ENCODE measurements around the gene TOMM20.
"Not testable (repeated sequence)": the region's sequence is repeated elsewhere in the genome, so short reads cannot be mapped to it uniquely, and the experiment has no call there.

The TOMM20 gene

DNA sequence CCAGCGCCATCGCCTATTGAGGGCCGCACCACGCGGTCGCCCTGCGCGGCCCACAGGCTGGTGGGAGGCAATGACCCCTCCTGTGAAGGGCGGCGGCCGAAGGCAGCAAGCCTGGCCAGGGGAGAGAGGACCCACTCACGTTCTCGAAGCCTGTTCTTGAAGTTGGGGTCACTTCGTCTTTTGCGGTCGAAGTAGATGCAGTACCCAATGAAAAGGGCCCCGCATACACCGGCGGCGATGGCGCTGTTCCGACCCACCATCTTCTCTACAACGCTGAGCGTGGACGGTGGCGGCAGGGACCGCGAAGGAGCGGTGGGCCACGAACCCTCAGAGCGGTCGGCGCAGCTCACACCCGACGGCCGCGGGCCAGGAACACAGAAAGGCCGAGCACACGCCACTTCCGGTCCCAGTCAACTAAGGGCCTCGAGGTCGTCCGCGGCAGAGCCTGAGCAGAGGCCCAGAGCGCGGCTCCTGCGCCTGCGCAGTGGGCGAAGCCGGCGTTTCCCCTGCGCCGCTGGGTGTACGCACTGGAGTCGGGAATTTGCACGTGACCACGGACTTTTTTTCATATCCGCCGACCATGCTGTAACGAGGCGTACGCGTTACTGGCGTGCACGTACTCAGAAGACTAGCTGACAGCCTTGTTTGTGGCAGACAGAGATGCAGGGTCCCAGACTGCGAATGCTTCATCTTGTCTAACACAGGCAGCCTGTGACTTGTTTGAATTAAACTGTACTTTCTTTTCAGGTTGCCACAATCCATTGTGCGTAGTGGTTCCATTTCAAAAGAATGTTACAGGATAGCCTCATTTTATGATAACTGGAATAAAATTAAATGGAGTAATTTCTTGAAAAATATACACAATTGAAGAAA, at the start of gene TOMM20:
Gene TOMM20 (minus strand): TSS at position 382 of the 873 bp plus-strand sequence. CDS start 122 bp downstream, at position 260.
- DNase-seq, result peak; percentile 98

DNA sequence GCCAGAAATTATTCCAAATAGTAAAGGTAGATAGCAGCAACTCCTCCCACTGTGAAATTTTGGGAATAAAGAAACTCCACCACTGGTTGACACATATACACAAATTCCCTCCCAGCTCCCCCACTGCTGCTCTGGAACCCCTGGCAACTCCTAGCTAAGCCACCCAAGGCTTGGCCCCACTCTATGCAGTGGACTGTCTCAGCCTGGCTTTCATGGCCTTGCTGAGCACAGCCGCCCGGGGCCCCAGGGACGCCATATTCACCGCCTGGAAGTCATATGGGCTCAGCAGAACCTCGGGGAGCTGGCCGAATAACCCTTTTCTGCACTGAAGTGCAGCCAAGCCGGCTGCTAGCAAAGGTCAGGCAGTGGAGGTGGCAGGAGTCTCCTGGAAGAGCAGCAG, 47.8 kb upstream of the TOMM20 start:
- no peak for DNase-seq

DNA sequence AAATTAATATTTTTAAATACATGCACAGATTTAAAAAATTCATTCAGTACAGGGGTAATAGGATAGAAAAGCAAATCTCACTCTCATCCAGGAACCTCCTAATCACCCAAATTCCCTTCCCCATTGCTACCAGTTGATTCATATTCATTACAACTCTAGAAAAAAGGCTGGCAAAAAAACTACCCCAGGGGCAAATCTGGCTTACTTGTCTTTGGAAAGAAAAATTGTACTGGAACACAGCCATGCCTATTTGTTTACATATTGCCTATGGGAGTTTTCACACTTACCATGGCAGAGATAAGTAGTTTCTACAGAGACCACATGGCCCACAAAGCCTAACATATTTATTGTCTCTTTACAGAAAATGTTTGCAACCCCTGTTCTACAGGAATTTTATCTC, 41.3 kb upstream of the TOMM20 start:
- DNase-seq, result no peak

DNA sequence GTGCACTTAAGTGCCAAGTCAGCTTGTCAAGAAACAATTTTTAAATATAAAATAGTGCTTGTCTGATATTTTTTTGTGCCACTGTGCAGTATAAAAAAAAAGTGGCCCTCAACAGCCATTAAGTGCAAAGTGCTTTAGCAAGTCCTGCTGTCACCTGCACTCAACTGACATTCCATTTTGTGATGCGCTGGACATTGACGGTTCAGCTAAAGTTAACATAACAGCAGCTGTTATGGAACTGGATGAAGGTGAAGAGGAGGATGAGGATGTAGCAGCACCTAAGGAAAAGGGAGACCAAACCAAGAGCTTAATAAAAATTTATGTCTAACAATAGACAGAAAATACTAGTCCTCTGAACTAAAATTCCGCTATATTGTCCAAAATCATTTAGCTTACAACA, 39.7 kb upstream of the TOMM20 start:
- DNase-seq, result no peak

DNA sequence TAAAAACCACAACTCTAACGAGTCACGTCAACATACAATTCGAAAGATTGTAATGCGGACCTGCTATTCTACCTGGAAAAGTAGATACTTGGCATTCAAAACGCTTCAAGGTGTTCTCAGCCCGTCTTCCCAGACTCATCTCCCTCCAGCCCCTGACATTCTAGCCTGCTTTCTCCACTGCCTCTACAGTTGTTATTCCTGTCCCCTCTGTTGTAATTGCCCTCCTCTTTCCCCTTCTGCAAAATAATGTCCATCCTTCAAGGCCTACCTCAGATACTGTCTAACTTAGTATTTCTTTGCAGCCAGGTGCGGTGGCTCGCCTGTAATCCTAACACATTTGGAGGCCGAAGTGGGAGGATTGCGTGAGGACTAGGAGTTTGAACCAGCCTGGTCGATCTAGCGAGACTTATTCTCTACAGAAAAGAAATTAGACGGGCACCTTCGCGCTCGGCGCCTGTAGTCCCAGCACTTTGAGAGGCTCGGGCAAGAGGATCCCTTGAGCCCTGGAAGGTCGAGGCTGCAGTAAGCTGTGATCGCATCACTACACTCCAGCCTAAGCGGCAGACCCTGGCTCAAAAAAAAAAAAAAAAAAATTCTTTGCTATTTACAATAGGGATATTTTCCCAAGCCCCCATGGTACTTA, 33.2 kb upstream of the TOMM20 start:
- no peak for DNase-seq

DNA sequence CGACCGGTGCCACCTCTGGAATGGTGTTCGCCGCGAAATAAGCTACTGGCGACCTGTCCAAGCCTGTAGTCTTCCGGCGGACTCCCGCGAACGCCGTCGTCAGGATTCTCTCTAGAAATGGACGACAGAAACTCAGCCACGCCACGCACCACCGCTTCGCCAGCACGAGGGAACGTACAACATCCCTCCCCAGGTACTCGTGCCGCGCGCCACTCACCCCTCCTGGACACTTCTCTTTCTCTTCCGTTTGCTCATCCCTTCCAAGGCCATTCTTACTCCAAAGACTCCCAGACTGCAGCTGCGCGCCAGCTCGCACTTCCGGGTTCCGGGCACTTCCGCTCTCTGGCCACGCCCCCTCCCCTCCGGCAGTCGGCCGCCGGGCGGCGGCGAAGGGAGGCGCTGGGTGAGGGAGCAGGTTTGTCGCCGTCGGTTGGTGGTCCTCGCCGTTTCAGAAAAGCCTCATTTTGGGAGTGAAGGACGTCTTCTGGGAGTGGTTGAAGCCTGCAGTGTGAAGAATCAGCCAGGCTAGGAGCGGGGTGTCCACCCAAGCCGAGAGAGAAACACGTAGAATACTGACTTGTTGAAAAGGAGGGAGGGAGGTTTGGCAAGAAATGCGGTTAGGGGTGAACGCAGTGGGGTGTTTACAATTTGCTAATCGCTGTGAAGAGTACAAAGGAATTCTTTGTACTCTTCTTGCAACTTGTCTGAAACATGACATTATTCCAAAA, 32.5 kb upstream of the TOMM20 start, which contains the start of gene RBM34:
Gene RBM34 (minus strand): TSS at position 294 of the 728 bp plus-strand sequence. CDS start 24 bp downstream, at position 270.
- peak; percentile 94 for DNase-seq

DNA sequence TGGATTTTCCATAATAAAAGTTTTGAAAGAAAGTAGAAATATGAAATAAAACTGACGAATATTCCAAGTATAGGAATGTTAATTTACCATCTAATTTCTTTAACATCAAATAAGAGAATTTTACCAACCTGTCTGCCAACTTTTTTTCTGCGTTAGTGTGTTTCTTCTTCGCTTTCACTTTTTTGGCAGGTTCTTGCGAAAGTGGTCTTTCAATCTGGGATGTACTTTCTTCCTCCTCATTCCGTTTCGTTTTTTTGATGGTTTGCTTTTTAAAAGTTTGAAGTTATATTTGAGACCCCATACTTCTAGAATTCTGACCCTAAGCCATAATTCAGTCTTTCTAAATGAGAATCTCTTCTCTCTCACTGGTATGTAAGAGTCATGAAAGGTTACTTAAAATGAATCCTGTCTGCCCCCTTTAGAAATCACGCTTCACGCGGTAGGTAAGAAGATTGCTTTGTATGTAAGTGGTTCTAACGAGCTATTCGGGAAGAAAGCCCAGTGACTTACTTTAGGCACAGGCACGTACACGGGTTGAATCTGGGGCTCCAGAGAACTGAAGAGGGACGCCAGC, 31.8 kb upstream of the TOMM20 start:
- no peak for DNase-seq

DNA sequence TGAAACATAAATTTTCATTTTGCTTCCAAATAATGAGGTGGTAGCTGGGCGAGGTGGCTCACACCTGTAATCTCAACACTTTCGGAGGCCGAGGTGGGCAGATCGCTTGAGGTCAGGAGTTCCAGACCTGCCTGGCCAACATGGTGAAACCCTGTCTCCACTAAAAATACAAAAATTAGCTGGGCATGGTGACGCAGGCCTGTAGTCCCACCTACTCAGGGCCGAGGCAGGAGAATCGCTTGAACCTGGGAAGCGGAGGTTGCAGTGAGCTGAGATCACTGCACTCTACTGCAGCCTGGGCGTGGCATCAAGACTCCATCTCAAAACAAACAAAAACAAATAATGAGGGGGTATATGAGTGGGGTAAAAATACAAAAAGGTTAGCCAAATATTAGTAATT, 31.3 kb upstream of the TOMM20 start:
- not testable (repeated sequence) for DNase-seq

DNA sequence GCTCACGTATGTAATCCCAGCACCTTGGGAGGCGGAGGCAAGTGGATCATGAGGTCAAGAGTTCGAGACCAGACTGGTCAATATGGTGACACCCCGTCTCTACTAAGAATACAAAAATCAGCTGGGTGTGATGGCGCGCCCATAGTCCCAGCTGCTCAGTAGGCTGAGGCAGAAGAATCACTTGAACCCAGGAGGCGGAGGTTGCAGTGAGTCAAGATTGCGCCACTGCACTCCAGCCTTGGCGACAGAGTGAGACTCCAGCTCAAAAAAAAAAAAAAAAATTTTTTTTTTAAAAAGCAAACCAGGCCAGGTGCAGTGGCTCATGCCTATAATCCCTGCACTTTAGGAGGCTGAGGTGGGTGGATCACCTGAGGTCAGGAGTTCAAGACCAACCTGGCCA, 30.6 kb upstream of the TOMM20 start:
- not testable (repeated sequence) for DNase-seq

DNA sequence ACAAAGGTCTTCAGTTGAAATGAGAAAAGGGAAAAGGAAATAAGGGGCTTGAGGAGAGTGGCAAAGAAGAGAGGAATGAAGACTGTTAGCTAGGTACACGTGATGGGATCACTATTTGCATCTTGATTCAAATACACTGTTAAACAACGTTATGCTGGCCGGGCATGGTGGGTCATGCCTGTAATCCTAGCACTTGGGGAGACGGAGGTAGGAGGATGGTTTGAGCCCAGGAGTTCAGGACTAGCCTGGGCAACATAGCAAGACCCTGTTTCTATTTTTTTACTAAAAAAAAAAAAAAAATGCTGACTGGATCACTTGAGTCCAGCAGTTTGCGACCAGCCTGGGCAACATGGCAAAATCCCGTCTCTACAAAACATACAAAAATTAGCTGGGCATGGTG, 30.0 kb upstream of the TOMM20 start:
- no peak for DNase-seq

DNA sequence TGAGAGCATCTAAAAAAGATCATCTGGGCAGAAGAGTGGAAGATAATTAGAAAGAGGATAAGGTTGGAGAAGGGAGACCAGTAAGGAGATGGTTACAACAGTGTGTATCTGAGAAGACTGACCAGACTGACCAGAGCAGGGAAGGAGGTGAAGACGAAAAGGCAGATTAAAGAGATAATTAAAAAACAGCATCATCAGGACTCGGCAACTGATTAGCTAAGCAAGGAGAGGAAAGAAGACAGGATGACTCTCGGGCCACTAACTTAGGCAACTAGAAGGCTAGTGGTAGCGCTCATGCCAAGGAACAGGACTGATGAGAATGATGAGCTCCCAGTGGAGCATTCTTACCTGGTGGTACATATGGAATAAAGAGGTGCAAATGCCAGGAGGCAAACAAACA, 28.5 kb upstream of the TOMM20 start:
- DNase-seq, result no peak

DNA sequence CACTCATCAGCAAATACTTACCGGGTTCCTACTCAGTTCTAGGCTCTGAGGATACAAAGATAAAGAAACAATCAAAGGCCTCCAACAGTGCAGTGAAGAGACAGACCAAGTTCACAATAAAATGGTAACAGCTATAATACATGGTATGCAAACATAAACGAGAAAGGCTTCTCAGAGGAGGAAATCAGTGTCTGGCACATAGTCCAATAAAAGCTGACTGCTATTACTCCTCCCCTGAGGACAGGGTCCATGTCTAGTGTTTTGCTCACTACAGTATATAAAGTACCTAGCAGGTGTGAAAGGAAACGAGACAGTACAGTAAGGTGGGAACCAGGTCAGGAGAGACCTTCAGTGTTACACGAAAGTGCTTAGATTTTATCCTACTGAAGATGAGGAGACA, 28.1 kb upstream of the TOMM20 start:
- DNase-seq, result no peak

DNA sequence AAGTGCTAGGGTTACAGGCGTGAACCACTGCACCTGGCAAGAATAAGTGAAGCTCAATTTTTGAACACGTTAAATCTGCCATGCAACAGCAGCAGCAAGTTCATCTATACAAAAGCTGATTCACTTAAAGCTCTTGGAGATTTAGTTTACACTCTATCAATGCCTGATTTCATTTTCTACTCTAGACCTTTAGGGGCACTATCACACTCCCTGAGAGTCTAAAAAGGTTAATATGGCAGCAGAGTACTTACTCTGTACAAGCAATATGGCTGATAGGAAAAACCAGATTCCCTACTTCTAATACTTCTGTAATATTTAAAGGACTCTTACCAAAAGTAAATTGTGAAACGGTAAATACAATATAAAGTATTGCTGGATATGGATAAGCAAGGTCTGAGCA, 27.6 kb upstream of the TOMM20 start:
- no peak for DNase-seq

DNA sequence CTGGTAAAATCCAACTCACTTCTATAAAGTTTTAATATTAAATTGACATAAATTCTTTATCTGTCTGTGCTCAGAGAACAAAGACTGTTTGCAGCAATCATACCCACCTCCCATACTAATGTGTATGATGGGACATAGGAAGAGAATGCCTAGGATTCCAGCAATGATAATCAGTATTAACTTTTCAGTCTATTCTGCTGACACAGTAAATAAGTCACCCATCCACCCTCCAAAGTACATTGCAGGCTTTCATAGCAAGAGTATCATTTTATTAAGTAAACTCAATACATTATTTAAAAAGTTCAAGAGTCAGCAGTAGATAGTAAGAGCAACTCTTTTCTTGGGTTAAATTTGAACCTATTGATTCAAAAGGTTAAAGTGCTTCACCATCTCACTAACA, 23.6 kb upstream of the TOMM20 start:
- DNase-seq, result no peak

DNA sequence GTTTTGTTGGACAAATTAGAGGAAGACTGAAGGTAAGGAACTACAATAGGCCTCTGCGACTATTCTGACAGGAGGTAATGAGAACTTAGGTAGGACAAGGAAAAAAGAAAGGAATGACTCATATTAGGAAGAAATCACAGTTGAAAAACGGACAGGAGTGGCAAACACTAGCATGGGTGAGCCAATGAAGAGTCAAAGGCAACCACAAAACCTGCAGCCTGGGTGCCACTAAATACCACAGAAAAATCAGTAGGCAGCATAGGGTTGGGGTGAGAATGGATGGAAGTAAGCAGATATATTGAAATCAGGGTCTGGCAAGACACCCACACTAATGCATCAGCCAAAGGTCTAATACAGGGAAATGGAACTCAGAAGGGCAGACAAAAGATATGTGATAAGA, 22.4 kb upstream of the TOMM20 start:
- peak; percentile 37 for DNase-seq

DNA sequence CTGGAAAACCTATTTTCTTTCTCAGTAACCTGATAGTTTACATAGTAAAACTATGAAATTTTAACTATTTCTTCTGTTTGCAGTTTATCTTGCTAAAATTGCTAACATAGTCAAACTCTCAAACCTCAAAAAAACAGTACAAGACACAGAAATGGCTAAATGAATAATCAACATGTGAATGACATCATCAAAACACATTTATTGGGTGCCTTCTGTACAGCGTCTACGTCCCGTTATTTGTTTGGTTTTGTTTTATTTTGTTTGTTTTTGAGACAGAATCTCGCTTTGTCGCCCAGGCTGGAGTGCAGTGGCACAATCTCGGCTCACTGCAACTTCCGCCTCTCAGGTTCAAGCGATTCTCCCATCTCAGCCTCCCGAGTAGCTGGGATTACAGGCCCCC, 21.2 kb upstream of the TOMM20 start:
- no peak for DNase-seq

DNA sequence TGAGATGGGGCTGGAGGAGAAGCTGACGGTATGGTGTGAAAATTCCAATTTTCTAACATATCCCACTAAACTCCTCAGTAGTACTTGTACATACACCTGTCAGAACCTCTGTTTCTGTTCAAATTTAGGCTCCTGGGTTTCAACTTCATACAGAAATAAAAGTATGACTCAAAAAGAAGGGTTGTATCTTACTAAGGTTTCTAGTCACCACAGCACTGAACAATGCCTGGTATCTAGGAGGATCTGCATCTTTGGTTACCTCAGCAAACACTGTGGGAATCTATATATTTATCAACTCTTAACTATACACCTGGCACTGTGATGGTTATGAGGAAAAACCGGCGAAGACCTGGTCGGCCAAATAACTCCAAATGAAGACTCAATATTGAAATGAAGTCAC, 18.6 kb upstream of the TOMM20 start:
- DNase-seq, result no peak

DNA sequence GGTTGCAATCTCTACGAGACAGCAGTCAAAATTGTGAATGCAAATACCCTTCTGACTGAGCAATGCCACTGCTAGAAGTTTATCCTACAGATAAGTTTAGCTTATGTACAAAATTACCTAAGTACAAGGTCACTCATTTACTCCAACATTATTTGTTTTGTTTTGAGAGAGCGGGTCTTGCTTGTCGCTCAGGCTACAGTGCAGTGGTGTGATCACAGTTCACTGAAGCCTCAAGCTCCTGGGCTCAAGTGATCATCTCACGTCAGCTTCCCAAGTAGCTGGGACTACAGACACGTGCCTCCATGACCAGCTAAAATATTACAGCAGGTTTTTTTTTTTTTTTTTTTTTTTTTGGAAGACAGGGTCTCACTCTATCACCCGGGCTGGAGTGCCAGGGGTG, 17.0 kb upstream of the TOMM20 start:
- no peak for DNase-seq

DNA sequence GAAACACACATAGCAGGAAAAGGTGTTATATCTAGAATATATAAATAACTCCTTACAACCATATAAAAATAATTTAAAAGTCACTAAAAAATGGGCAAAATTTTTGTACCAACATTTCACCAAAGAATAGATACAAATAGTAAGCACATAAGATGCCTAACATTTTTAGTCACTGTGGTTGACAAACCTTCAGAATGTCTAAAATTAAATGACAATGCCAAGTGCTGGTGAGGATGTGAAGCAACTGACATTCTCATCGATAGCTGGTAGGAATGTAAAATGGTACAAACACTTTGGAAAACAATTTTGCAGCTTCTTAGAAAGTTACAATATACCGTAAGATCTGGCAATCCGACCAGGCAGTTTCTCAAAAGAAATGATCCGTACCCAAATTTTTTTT, 14.4 kb upstream of the TOMM20 start:
- DNase-seq, result no peak

DNA sequence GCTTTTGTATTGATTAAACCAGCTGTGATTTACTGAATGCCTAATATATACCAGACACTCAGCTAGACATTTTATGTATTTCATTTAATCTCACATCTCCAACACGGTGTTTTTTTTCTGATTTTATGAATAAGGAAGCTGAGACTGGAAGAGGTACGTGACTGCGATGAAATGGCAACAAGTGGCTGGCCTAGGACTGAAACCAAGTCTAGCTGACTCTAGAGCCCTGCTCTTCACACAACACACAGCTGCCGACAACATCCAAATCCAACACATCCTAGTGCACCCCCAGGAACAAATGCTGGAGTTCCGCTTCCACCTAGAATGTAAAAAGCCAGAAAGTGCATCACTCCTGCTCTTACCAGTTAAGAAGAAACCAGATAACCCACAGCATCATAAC, 10.7 kb upstream of the TOMM20 start:
- DNase-seq, result no peak

DNA sequence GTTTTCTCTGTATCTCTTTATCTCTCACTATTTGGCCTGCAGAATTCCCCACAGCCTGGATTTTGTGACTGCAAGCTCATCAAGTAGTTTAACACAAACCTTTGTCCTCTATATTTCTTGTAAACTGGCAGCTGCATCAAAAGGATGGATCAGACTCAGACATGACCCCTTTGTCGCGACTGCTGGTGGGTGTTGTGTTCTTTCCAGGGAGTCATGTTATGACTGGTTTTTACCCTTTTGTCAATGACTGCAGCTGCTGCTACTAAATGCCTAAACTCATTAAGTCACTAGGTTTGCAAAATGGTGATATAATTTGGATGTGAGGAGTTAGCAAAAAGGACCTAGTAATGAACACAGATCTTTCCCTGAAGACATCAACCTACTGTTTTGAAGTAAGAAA, 10.2 kb upstream of the TOMM20 start:
- no peak for DNase-seq

DNA sequence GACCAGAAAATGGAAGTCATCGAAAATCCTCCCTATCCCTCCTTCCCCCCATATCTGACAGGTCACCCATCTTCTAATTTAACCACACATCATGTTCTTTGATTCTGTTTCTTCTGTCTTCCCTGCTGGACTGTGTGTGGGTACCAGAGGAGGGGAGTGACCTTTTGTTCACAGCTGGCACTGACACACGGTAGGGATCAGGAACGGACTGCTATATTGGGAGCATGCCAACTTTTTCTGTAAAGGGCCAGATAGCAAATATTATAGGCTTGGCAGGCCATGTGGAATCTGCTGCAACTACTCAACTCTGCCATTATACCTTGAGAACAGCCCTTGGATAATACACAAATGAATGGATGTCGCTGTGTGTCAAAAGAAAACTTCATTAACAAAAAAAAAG, 7.5 kb upstream of the TOMM20 start:
- DNase-seq, result no peak

DNA sequence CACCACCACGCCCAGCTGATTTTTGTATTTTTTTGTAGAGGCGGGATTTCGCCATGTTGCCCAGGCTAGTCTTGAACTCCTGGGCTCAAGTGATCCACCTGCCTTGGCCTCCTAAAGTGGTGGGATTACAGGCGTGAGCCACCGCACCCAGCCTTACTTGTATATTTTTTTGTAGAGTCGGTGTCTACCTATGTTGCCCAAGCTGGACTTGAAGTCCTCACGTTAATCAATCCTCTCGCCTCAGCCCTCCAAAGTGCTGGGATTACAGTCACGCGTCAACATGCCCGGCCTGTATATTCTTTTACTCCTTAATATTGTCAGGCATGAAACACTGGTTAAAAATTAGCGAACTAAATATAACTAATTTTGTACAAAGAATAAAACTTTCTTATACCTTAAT, 5.5 kb upstream of the TOMM20 start:
- DNase-seq, result no peak
